HCT116 (cell line): ENCODE data around the gene FZR1. TPM values are rescaled to one million over a fixed set of nuclear protein-coding genes. Genes with fewer than 3 reads are reported as not detected.

ENCODE experiments used
- ATAC-seq: fragments of 200-7000 bp; cut with Tn5 transposase; 2 replicates; pipeline ENCODE4 v1.9.1; 2020; ENCODE audit warnings: mild to moderate bottlenecking, moderate library complexity
- BruUV-seq: library from RNA; stranded (reverse); fragments of 400-500 nt; replicated peaks from 2 replicates; lab custom pipeline; 2021; lab: Mats Ljungman, UMichigan
- CTCF ChIA-PET: fragments of 300-600 bp; sonication (Branson Sonifier 250); formaldehyde crosslinking; loops from one replicate; lab custom pipeline; 2021; ENCODE audit warnings: antibody characterized with exemption; lab: Charles Lee
- POLR2A ChIA-PET: fragments of 300-600, 350-600 bp; sonication (Branson Sonifier 250); formaldehyde crosslinking; loops from one replicate; lab custom pipeline; 2021; ENCODE audit warnings: antibody characterized with exemption; lab: Charles Lee
- RAD21 ChIA-PET, 2 experiments: fragments of 300-600 bp; sonication (Branson Sonifier 250); formaldehyde crosslinking; loops; one replicate each; lab custom pipeline; 2023; ENCODE audit warnings: low total read pairs in 2 of 2; ENCODE audit not compliant: uncharacterized antibody in 2 of 2, unreplicated experiment in 2 of 2, low non-redundant PET in 1 of 2; lab: Charles Lee
- DNase-seq: peaks from one replicate; pipeline ENCODE4 v3.0.0-alpha.2; 2010; ENCODE audit warnings: low read depth, low spot score
- H2AFZ ChIP-seq: fragments of 200-600 bp; shearing (Covaris generic), sonication (generic); 2 replicates; pipeline ENCODE4 v1.6.1; 2017; ENCODE audit warnings: low read depth, mixed run types, mixed read lengths, antibody characterized with exemption, low read length; ENCODE audit not compliant: poor library complexity, severe bottlenecking
- H3K27ac ChIP-seq: 2 replicates; pipeline ENCODE4 v1.5.1; 2012; ENCODE audit warnings: low read depth, low read length
- H3K27me3 ChIP-seq: fragments of 200-600 bp; sonication (generic); 2 replicates; pipeline ENCODE4 v1.6.1; 2016; ENCODE audit warnings: mixed run types, low read length, mixed read lengths; ENCODE audit not compliant: insufficient read depth
- H3K36me3 ChIP-seq, 2 experiments: fragments of 200-500 bp in 1 of 2; fragments of 200-600 bp in 1 of 2; sonication (Bioruptor generic) in 1 of 2; sonication (generic) in 1 of 2; 2 replicates each; pipeline versions ENCODE4 v1.5.1 to v1.6.1; 2014 to 2016; ENCODE audit warnings: low read length in 2 of 2, inconsistent platforms in 1 of 2, mixed read lengths in 1 of 2, mixed run types in 1 of 2; ENCODE audit not compliant: insufficient read depth in 2 of 2, control insufficient read depth in 1 of 2
- H3K4me1 ChIP-seq, 2 experiments: fragments of 200-600 bp in 1 of 2; sonication (generic) in 1 of 2; 2 replicates each; pipeline versions ENCODE4 v1.5.1 to v1.6.1; 2012 to 2017; ENCODE audit warnings: low read length in 2 of 2, inconsistent platforms in 1 of 2, mild to moderate bottlenecking in 1 of 2, mixed read lengths in 1 of 2, mixed run types in 1 of 2, moderate library complexity in 1 of 2; ENCODE audit not compliant: insufficient read depth in 2 of 2, control insufficient read depth in 1 of 2
- H3K4me2 ChIP-seq: fragments of 200-600 bp; sonication (generic); 2 replicates; pipeline ENCODE4 v1.6.1; 2017; ENCODE audit warnings: mixed run types, low read length, mixed read lengths
- H3K4me3 ChIP-seq, 2 experiments: fragments of 200-600 bp in 1 of 2; sonication (generic) in 1 of 2; replicated peaks in 1 of 2; 2 replicates each; pipeline ENCODE4 v1.5.1; 2011 to 2016; ENCODE audit warnings: low read length in 2 of 2, control low read depth in 1 of 2, low read depth in 1 of 2, mild to moderate bottlenecking in 1 of 2, mixed read lengths in 1 of 2, mixed run types in 1 of 2
- H3K79me2 ChIP-seq: fragments of 200-600 bp; sonication (generic); 2 replicates; pipeline ENCODE4 v1.6.1; 2017; ENCODE audit warnings: mild to moderate bottlenecking, mixed run types, low read length, moderate library complexity, mixed read lengths; ENCODE audit not compliant: insufficient read depth
- H3K9ac ChIP-seq: fragments of 200-600 bp; sonication (generic); 2 replicates; pipeline ENCODE4 v1.6.1; 2016; ENCODE audit warnings: low read length, mixed read lengths
- H3K9me2 ChIP-seq: fragments of 200-600 bp; sonication (generic), shearing (Covaris generic); 2 replicates; pipeline ENCODE4 v1.6.1; 2017; ENCODE audit warnings: mixed run types, mild to moderate bottlenecking, moderate library complexity; ENCODE audit not compliant: insufficient read depth
- H3K9me3 ChIP-seq, 2 experiments: fragments of 200-500 bp in 1 of 2; fragments of 200-600 bp in 1 of 2; sonication (Bioruptor generic) in 1 of 2; sonication (generic) in 1 of 2; 2 replicates each; pipeline ENCODE4 v1.6.1; 2014 to 2017; ENCODE audit warnings: low read length in 2 of 2, mixed read lengths in 2 of 2, inconsistent platforms in 1 of 2, low read depth in 1 of 2, mild to moderate bottlenecking in 1 of 2, mixed run types in 1 of 2, moderate library complexity in 1 of 2; ENCODE audit not compliant: control insufficient read depth in 1 of 2, insufficient read depth in 1 of 2
- H4K20me1 ChIP-seq: fragments of 200-600 bp; sonication (generic), shearing (Covaris generic); 2 replicates; pipeline ENCODE4 v1.6.1; 2017; ENCODE audit warnings: mixed run types, mild to moderate bottlenecking, moderate library complexity; ENCODE audit not compliant: insufficient read depth
- CEBPB ChIP-seq: IDR thresholded peaks from 2 replicates; pipeline ENCODE4 v1.6.1; 2012; ENCODE audit warnings: low read depth
- ELF1 ChIP-seq: IDR thresholded peaks from 2 replicates; pipeline ENCODE4 v1.6.1; 2012; ENCODE audit warnings: low read depth, borderline replicate concordance
- JUND ChIP-seq: IDR thresholded peaks from 2 replicates; pipeline ENCODE4 v1.6.1; 2012
- POLR2A ChIP-seq: IDR thresholded peaks from 2 replicates; pipeline ENCODE4 v1.7.0; 2011; ENCODE audit warnings: borderline replicate concordance; ENCODE audit not compliant: insufficient read depth, insufficient read length; ENCODE audit errors: extremely low read depth
- RAD21 ChIP-seq: IDR thresholded peaks from 2 replicates; pipeline ENCODE4 v1.6.1; 2012; ENCODE audit warnings: low read depth, mild to moderate bottlenecking
- SRF ChIP-seq: IDR thresholded peaks from 2 replicates; pipeline ENCODE4 v1.6.1; 2012; ENCODE audit warnings: low read depth
- TCF7L2 ChIP-seq: IDR thresholded peaks from 2 replicates; pipeline ENCODE4 v1.7.0; 2011; ENCODE audit warnings: borderline replicate concordance, inconsistent platforms; ENCODE audit not compliant: insufficient read depth, insufficient read length; ENCODE audit errors: extremely low read depth
- ZFX ChIP-seq: fragments of 450-650 bp; IDR thresholded peaks from 2 replicates; pipeline ENCODE4 v1.6.1; 2017
- intact Hi-C: fragments of 100-400 bp; cut with micrococcal nuclease; formaldehyde crosslinking; loops from 2 replicates; pipeline ENCODE4 v1.10.0; 2022
- total RNA-seq: library from RNA; stranded (reverse); gene quantifications from one replicate; pipeline ENCODE4 v1.2.1, GENCODE V29; 2021; ENCODE audit not compliant: unreplicated experiment

FZR1 gene
- total RNA-seq, 1 experiment from 2014 or later, result 60.3 TPM

GRCh38 chr19:3497757-3498520 lies 8.2 kb upstream of the FZR1 start:
- Histone ChIP-seq H3K36me3 (peaks cover 2 to 19% of the 10 kb centered on the region in 2 experiments; a peak in 2 of 4 replicates), H3K27ac (no peak overlapping the region)
- RAD21 ChIA-PET, result no interaction called here

DNA sequence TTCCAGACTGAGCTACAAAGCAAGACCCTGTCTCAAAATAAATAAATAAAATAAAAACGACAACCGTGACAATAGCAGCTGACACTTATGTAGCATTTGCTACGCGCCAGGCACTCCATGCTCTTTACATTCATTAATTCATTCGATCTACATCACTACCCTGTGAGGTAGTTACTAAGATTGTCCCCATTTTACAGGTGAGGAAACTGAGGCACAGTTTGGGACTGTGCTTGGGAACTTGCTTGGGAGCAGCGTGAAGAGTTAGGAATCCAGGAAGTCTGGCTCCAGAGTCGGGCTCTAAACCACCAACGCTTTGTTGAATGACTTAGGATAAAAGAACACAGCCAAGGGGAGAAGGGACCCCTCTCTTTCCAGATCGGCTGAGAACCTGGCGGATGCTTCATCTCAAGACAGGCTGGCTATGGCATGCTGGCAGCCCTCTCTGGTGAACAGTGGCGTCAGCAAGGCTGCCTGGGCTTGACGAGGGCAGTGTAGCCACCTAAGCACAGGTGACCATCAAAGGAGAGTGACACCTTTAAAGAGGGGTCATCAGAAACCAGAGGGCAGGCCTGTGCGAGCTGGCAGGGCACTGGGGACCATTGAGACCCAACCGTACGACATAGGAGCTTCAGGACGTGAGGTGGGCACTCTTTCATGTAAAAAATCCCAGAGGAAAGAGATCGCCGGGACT lies 6.2 kb upstream of the FZR1 start:
- peak; percentile 49 for ATAC-seq
- Histone ChIP-seq H3K9me2 (no peaks in the 10 kb centered on the region), H3K79me2 (peaks cover 38% of the 10 kb centered on the region), H3K27ac (peak overlapping the region; percentile 78), H3K4me3 (peak overlapping the region; percentile 81 to 98), H3K36me3 (peaks cover 2 to 14% of the 10 kb centered on the region in 2 experiments; a peak in 2 of 4 replicates), H2AFZ (no peak overlapping the region), H3K4me2 (peak overlapping the region; percentile 80), H3K4me1 (peaks cover 15 to 20% of the 10 kb centered on the region in 2 experiments; a peak in 3 of 4 replicates), H3K9me3 (no peaks in the 10 kb centered on the region), H4K20me1 (no peaks in the 10 kb centered on the region), H3K9ac (peak overlapping the region; percentile 86), H3K27me3 (no peaks in the 10 kb centered on the region)
- CTCF ChIA-PET, result interaction anchor here (2.3 kb wide), 1 partner anchor 15 kb away, joined by 17 read pairs; no protein-coding TSS in a partner anchor
- POLR2A ChIA-PET, result interaction anchor here (1.0 to 1.3 kb wide), 2 partner anchors 74 to 224 kb away, joined by 3 to 5 read pairs; no protein-coding TSS in a partner anchor
- TF ChIP-seq POLR2A (no peak), ZFX (0 out of 2 replicates have a peak, but pooled peaks have one; percentile 34)
- RAD21 ChIA-PET, result interaction anchor here in 1 of 2 experiments (0.6 kb wide), 1 partner anchor 65 kb away, joined by 3 read pairs; no protein-coding TSS in a partner anchor
- TSS peak; percentile 71 for BruUV-seq
- intact Hi-C loops, result no loop called here
- no peak for DNase-seq

More at GRCh38 chr19:3497757-3498520, 8.2 kb upstream of the FZR1 start:
- no peak overlapping the region for H3K9ac ChIP-seq
- CTCF ChIA-PET, result no interaction called here
- no peaks in the 10 kb centered on the region for H3K27me3 ChIP-seq
- peaks cover 38% of the 10 kb centered on the region for H3K79me2 ChIP-seq
- DNase-seq (no peak), ATAC-seq (no peak)
- no peaks in the 10 kb centered on the region for H3K9me2 ChIP-seq
- intact Hi-C loops, result no loop called here
- no peaks in the 10 kb centered on the region for H3K9me3 ChIP-seq
- H3K4me2 ChIP-seq, result no peak overlapping the region
- H3K4me1 ChIP-seq, result peaks cover 10 to 16% of the 10 kb centered on the region in 2 experiments; a peak in 3 of 4 replicates
- no peak overlapping the region for H3K4me3 ChIP-seq
- POLR2A ChIA-PET, result no interaction called here
- no peak for TF ChIP-seq TCF7L2
- no peak for TF ChIP-seq POLR2A
- no peak for TF ChIP-seq ELF1
- no peak for TF ChIP-seq SRF
- no peak for TF ChIP-seq JUND
- TF ChIP-seq ZFX, result no peak
- TF ChIP-seq CEBPB, result no peak
- no peak for TF ChIP-seq RAD21
- no TSS peak for BruUV-seq
- H4K20me1 ChIP-seq, result no peaks in the 10 kb centered on the region
- H2AFZ ChIP-seq, result no peak overlapping the region
